GM12878 (cell line): ENCODE measurements around the gene ASS1. TPM values are rescaled to one million over a fixed set of nuclear protein-coding genes. Genes with fewer than 3 reads are reported as not detected.

ENCODE experiments used
- ATAC-seq: fragments of 200-7000 bp; cut with Tn5 transposase; 3 replicates; pipeline ENCODE4 v1.9.1; 2020; ENCODE audit warnings: mild to moderate bottlenecking, moderate library complexity
- BruUV-seq: library from RNA; stranded (reverse); fragments of 400-500 nt; replicated peaks from 2 replicates; lab custom pipeline; 2021; lab: Mats Ljungman, UMichigan
- CTCF ChIA-PET: fragments of 300-600 bp; sonication (Branson Sonifier 250); formaldehyde crosslinking; extraction: SDS; loops from one replicate; lab custom pipeline; 2021; ENCODE audit warnings: inconsistent platforms; lab: Yijun Ruan, JAX
- POLR2A ChIA-PET: fragments of 350-600 bp; formaldehyde crosslinking; extraction: SDS; loops from one replicate; lab custom pipeline; 2021; ENCODE audit warnings: inconsistent platforms; lab: Charles Lee
- RAD21 ChIA-PET: fragments of 300-600 bp; sonication (Branson Sonifier 250); formaldehyde crosslinking; loops from one replicate; lab custom pipeline; 2023; ENCODE audit warnings: antibody characterized with exemption; ENCODE audit not compliant: unreplicated experiment; lab: Charles Lee
- SMC1A ChIA-PET: fragments of 300-600 bp; sonication (Branson Sonifier 250); formaldehyde crosslinking; loops from one replicate; lab custom pipeline; 2023; ENCODE audit not compliant: unreplicated experiment, uncharacterized antibody; lab: Charles Lee
- DNase-seq: peaks from one replicate; pipeline ENCODE4 v3.0.0-alpha.2; 2011; ENCODE audit warnings: low read depth, low spot score
- FAIRE-seq: peaks from 3 replicates; lab custom pipeline; 2011; peaks lifted over from hg19 to GRCh38; lab: Jason Lieb, UNC
- H2AFZ ChIP-seq: 2 replicates; pipeline ENCODE4 v1.6.0; 2011; ENCODE audit warnings: low read depth, low read length, control low read depth; ENCODE audit not compliant: control insufficient read depth
- H3K27ac ChIP-seq: 2 replicates; pipeline ENCODE4 v1.5.1; 2011; ENCODE audit warnings: control low read depth; ENCODE audit not compliant: control insufficient read depth, insufficient read depth
- H3K27me3 ChIP-seq, 2 experiments: replicated peaks in 1 of 2; 2 replicates each; pipeline versions ENCODE4 v1.6.0 to v1.6.1; 2011; ENCODE audit warnings: low read length in 1 of 2; ENCODE audit not compliant: control insufficient read depth in 2 of 2, insufficient read depth in 2 of 2
- H3K36me3 ChIP-seq, 2 experiments: 2 replicates each; pipeline ENCODE4 v1.5.1; 2011; ENCODE audit warnings: low read length in 1 of 2; ENCODE audit not compliant: control insufficient read depth in 2 of 2, insufficient read depth in 2 of 2
- H3K4me1 ChIP-seq: 2 replicates; pipeline ENCODE4 v1.6.1; 2011; ENCODE audit warnings: mild to moderate bottlenecking, low read length, moderate library complexity, mixed read lengths; ENCODE audit not compliant: control insufficient read depth, insufficient read depth
- H3K4me2 ChIP-seq: 2 replicates; pipeline ENCODE4 v1.6.0; 2011; ENCODE audit warnings: control low read depth; ENCODE audit not compliant: control insufficient read depth, insufficient read depth
- H3K4me3 ChIP-seq: fragments of 200-600 bp; sonication (generic); 2 replicates; pipeline ENCODE4 v1.5.1; 2016
- H3K79me2 ChIP-seq: 2 replicates; pipeline ENCODE4 v1.6.0; 2011; ENCODE audit warnings: low read length; ENCODE audit not compliant: control insufficient read depth, insufficient read depth
- H3K9ac ChIP-seq: 2 replicates; pipeline ENCODE4 v1.8.0; 2011; ENCODE audit warnings: low read length, control low read depth, mixed read lengths; ENCODE audit not compliant: control insufficient read depth, insufficient read depth
- H3K9me3 ChIP-seq: replicated peaks from 3 replicates; pipeline ENCODE4 v1.5.1; 2011; ENCODE audit warnings: mild to moderate bottlenecking, low read length; ENCODE audit not compliant: control insufficient read depth, insufficient read depth
- H4K20me1 ChIP-seq: 2 replicates; pipeline ENCODE4 v1.6.0; 2011; ENCODE audit not compliant: control insufficient read depth, insufficient read depth
- ASH2L ChIP-seq: fragments of 300-600, 200-600 bp; sonication (generic); IDR thresholded peaks from 2 replicates; pipeline ENCODE4 v1.6.1; 2017; ENCODE audit warnings: low read depth, mild to moderate bottlenecking, borderline replicate concordance
- ATF3 ChIP-seq: IDR thresholded peaks from 2 replicates; pipeline ENCODE4 v1.6.1; 2011; ENCODE audit warnings: low read depth, mild to moderate bottlenecking, low read length, moderate library complexity, borderline replicate concordance; ENCODE audit errors: extremely low read depth
- CEBPZ ChIP-seq: fragments of 150-350 bp; IDR thresholded peaks from 2 replicates; pipeline ENCODE4 v1.6.1; 2016; ENCODE audit warnings: low read depth, low read length
- CHD4 ChIP-seq: fragments of 200-600 bp; sonication (generic); IDR thresholded peaks from 2 replicates; pipeline ENCODE4 v1.6.1; 2016; ENCODE audit warnings: mild to moderate bottlenecking
- GABPA ChIP-seq: IDR thresholded peaks from 2 replicates; pipeline ENCODE4 v1.6.1; 2014; ENCODE audit warnings: antibody characterized with exemption, low read depth, mild to moderate bottlenecking, inconsistent platforms
- JUND ChIP-seq: IDR thresholded peaks from 2 replicates; pipeline ENCODE4 v1.6.1; 2012; ENCODE audit warnings: low read depth, mild to moderate bottlenecking, low read length, improper control_type of control experiment, moderate library complexity
- KAT2A ChIP-seq: conservative IDR thresholded peaks from 2 replicates; pipeline ENCODE4 v1.6.1; 2011; ENCODE audit warnings: low read depth, low read length; ENCODE audit not compliant: control insufficient read depth
- MTA2 ChIP-seq: fragments of 450-650 bp; IDR thresholded peaks from 2 replicates; pipeline ENCODE4 v1.6.1; 2016; ENCODE audit warnings: low read depth, mild to moderate bottlenecking, moderate library complexity
- MYB ChIP-seq: fragments of 150-350 bp; IDR thresholded peaks from 2 replicates; pipeline ENCODE4 v1.6.1; 2014; ENCODE audit warnings: mild to moderate bottlenecking, low read depth, low read length, borderline replicate concordance
- RAD51 ChIP-seq: fragments of 450-650 bp; IDR thresholded peaks from 2 replicates; pipeline ENCODE4 v1.6.1; 2016; ENCODE audit warnings: moderate library complexity, mild to moderate bottlenecking, inconsistent platforms
- RCOR1 ChIP-seq: conservative IDR thresholded peaks from 2 replicates; pipeline ENCODE4 v1.6.1; 2012; ENCODE audit warnings: low read depth, low read length, improper control_type of control experiment
- TBL1XR1 ChIP-seq: IDR thresholded peaks from 2 replicates; pipeline ENCODE4 v1.6.1; 2012; ENCODE audit warnings: low read depth, low read length, improper control_type of control experiment
- TCF7 ChIP-seq: IDR thresholded peaks from 2 replicates; pipeline ENCODE4 v1.6.1; 2014; ENCODE audit warnings: antibody characterized with exemption, borderline replicate concordance
- YBX1 ChIP-seq: fragments of 450-650 bp; IDR thresholded peaks from 2 replicates; pipeline ENCODE4 v1.6.1; 2016; ENCODE audit warnings: antibody characterized with exemption
- WGBS: methylation state at CpG from one replicate; pipeline ENCODE4 v1.1.6; 2016; ENCODE audit warnings: low lambda C conversion rate; ENCODE audit not compliant: insufficient replicate concordance, insufficient coverage; ENCODE audit errors: missing lambda C conversion rate; 5-methylcytosine and 5-hydroxymethylcytosine counted together
- in situ Hi-C: fragments of 300-500 bp; cut with MboI; formaldehyde crosslinking; loops from 9 replicates; pipeline ENCODE4 v1.14.3; 2018; ENCODE audit warnings: mixed read lengths
- intact Hi-C: fragments of 100-400 bp; cut with micrococcal nuclease; formaldehyde crosslinking; loops from one replicate; pipeline ENCODE4 v1.14.2; 2022; ENCODE audit not compliant: unreplicated experiment
- polyA plus RNA-seq, 11 experiments: library from polyadenylated mRNA; depleted of rRNA in 4 of 11; unstranded in 6 of 11; stranded (reverse) in 5 of 11; fragments of >200 nt; fragmentation: Nextera tagmentation in 4 of 11; fragmentation: Illumina TruSeq in 1 of 11; extraction: Ambion mirVana in 4 of 11; extraction: Trizol in 1 of 11; gene quantifications; 1 replicate in 1 of 11; 2 replicates in 10 of 11; pipeline versions ENCODE4 v1.2.1 to v1.2.3, GENCODE V29; 2011 to 2016; ENCODE audit warnings: inconsistent platforms in 2 of 11, missing spikeins in 2 of 11, low read depth in 1 of 11
- total RNA-seq, 4 experiments: library from RNA; depleted of rRNA in 3 of 4; stranded (reverse); fragments of >200 nt in 3 of 4; fragmentation: Illumina TruSeq in 1 of 4; extraction: Trizol in 1 of 4; gene quantifications; 2 replicates each; pipeline versions ENCODE4 v1.2.1 to v1.2.3, GENCODE V29; 2013 to 2021
- TF ChIP-seq, protein P1 (sequence below): fragments of 450-650 bp; formaldehyde crosslinking; IDR thresholded peaks from 2 replicates; pipeline ENCODE4 v1.4.0; 2020; ENCODE audit warnings: mild to moderate bottlenecking, moderate library complexity
- TF ChIP-seq, protein P2 (sequence below): IDR thresholded peaks from 2 replicates; pipeline ENCODE4 v1.6.1; 2012; ENCODE audit warnings: low read depth, low read length, improper control_type of control experiment
- TF ChIP-seq, protein P3 (sequence below): fragments of 450-650 bp; IDR thresholded peaks from 2 replicates; pipeline ENCODE4 v1.6.1; 2017; ENCODE audit warnings: borderline replicate concordance

The ASS1 gene
- total and polyA plus RNA-seq, 10 of the 15 experiments (the other 5 are each of a cell fraction or from before 2014, with no cell fraction given), result 0.10 to 6.1 (median 0.28) TPM; not detected in 3

- RAD21 ChIA-PET, result no interaction called here
- Histone ChIP-seq H3K36me3 (no peaks in the 10 kb centered on the region), H3K79me2 (no peaks in the 10 kb centered on the region), H3K4me3 (no peak overlapping the region), H3K9ac (no peak overlapping the region), H3K4me2 (no peak overlapping the region), H4K20me1 (no peaks in the 10 kb centered on the region), H2AFZ (no peak overlapping the region), H3K4me1 (no peaks in the 10 kb centered on the region), H3K9me3 (no peaks in the 10 kb centered on the region), H3K27ac (no peak overlapping the region), H3K27me3 (peaks cover 0 to 5% of the 10 kb centered on the region in 2 experiments; a peak in 3 of 4 replicates)
- WGBS, result 30% methylated on average over 12 of the region's 12 CpGs
- CTCF ChIA-PET, result no interaction called here
- ATAC-seq (no peak), FAIRE-seq (no peak), DNase-seq (no peak)
- POLR2A ChIA-PET, result no interaction called here
- no TSS peak for BruUV-seq
- in situ Hi-C loops (no loop called here), intact Hi-C loops (no loop called here)
- SMC1A ChIA-PET, result no interaction called here
- TF ChIP-seq MYB (no peak), CEBPZ (no peak), ATF3 (no peak), CHD4 (no peak), YBX1 (no peak), MTA2 (no peak), ASH2L (no peak), TBL1XR1 (no peak), GABPA (no peak), JUND (no peak), RAD51 (no peak), TCF7 (no peak), KAT2A (no peak), RCOR1 (no peak)
- TF ChIP-seq, protein P1, sequence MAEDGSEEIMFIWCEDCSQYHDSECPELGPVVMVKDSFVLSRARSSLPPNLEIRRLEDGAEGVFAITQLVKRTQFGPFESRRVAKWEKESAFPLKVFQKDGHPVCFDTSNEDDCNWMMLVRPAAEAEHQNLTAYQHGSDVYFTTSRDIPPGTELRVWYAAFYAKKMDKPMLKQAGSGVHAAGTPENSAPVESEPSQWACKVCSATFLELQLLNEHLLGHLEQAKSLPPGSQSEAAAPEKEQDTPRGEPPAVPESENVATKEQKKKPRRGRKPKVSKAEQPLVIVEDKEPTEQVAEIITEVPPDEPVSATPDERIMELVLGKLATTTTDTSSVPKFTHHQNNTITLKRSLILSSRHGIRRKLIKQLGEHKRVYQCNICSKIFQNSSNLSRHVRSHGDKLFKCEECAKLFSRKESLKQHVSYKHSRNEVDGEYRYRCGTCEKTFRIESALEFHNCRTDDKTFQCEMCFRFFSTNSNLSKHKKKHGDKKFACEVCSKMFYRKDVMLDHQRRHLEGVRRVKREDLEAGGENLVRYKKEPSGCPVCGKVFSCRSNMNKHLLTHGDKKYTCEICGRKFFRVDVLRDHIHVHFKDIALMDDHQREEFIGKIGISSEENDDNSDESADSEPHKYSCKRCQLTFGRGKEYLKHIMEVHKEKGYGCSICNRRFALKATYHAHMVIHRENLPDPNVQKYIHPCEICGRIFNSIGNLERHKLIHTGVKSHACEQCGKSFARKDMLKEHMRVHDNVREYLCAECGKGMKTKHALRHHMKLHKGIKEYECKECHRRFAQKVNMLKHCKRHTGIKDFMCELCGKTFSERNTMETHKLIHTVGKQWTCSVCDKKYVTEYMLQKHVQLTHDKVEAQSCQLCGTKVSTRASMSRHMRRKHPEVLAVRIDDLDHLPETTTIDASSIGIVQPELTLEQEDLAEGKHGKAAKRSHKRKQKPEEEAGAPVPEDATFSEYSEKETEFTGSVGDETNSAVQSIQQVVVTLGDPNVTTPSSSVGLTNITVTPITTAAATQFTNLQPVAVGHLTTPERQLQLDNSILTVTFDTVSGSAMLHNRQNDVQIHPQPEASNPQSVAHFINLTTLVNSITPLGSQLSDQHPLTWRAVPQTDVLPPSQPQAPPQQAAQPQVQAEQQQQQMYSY (CRISPR knock-in tag), result no peak
- TF ChIP-seq, protein P2, sequence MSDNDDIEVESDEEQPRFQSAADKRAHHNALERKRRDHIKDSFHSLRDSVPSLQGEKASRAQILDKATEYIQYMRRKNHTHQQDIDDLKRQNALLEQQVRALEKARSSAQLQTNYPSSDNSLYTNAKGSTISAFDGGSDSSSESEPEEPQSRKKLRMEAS, result no peak
- TF ChIP-seq, protein P3, sequence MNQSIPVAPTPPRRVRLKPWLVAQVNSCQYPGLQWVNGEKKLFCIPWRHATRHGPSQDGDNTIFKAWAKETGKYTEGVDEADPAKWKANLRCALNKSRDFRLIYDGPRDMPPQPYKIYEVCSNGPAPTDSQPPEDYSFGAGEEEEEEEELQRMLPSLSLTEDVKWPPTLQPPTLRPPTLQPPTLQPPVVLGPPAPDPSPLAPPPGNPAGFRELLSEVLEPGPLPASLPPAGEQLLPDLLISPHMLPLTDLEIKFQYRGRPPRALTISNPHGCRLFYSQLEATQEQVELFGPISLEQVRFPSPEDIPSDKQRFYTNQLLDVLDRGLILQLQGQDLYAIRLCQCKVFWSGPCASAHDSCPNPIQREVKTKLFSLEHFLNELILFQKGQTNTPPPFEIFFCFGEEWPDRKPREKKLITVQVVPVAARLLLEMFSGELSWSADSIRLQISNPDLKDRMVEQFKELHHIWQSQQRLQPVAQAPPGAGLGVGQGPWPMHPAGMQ, result no peak
Observed at GRCh38 chr9:130477564-130477963, 32.8 kb downstream of the ASS1 start.
